HEK293 (cell line): ENCODE data around the gene C1QTNF2.
A peak's percentile ranks its signal among the peaks of the same experiment; 100 is the strongest.

Source experiments
- CTCF ChIA-PET: fragments of 350-600 bp; formaldehyde crosslinking; extraction: SDS; loops from one replicate; lab custom pipeline; 2021; ENCODE audit warnings: antibody characterized with exemption; lab: Yijun Ruan, JAX
- POLR2A ChIA-PET: fragments of 300-600 bp; formaldehyde crosslinking; extraction: SDS; loops from one replicate; lab custom pipeline; 2020; ENCODE audit warnings: antibody characterized with exemption, inconsistent platforms; lab: Yijun Ruan, JAX
- H3K27ac ChIP-seq: fragments of 200-500 bp; sonication (Bioruptor generic); 2 replicates; pipeline ENCODE4 v1.5.1; 2014; ENCODE audit warnings: low read depth, low read length, control low read depth, inconsistent platforms; ENCODE audit errors: extremely low read depth
- H3K36me3 ChIP-seq, 2 experiments: fragments of 200-500 bp in 1 of 2; sonication (Bioruptor generic) in 1 of 2; 1 replicate in 1 of 2; 2 replicates in 1 of 2; pipeline ENCODE4 v1.5.1; 2014 to 2017; ENCODE audit warnings: inconsistent platforms in 2 of 2, low read length in 2 of 2; ENCODE audit not compliant: control insufficient read depth in 2 of 2, insufficient read depth in 1 of 2
- H3K4me1 ChIP-seq: fragments of 200-500 bp; sonication (Bioruptor generic); 2 replicates; pipeline ENCODE4 v1.5.1; 2014; ENCODE audit warnings: mild to moderate bottlenecking, low read length, inconsistent platforms; ENCODE audit not compliant: control insufficient read depth, insufficient read depth
- H3K4me3 ChIP-seq: 2 replicates; pipeline ENCODE4 v1.5.1; 2011; ENCODE audit warnings: low read depth, mild to moderate bottlenecking, control low read depth, low read length, moderate library complexity
- H3K9me3 ChIP-seq: fragments of 200-500 bp; sonication (Bioruptor generic); 2 replicates; pipeline ENCODE4 v1.5.1; 2014; ENCODE audit warnings: low read depth, low read length, inconsistent platforms; ENCODE audit not compliant: control insufficient read depth, insufficient read depth
- BCL11A ChIP-seq: fragments of 450-650 bp; formaldehyde crosslinking; IDR thresholded peaks from 2 replicates; pipeline ENCODE4 v1.5.1; 2016; ENCODE audit warnings: low read depth, missing biosample characterization, missing genetic modification characterization
- IKZF3 ChIP-seq: fragments of 450-650 bp; IDR thresholded peaks from 2 replicates; pipeline ENCODE4 v1.5.0; 2018; ENCODE audit warnings: missing biosample characterization, mild to moderate bottlenecking, missing genetic modification characterization, moderate library complexity
- PATZ1 ChIP-seq: fragments of 450-650 bp; formaldehyde crosslinking; IDR thresholded peaks from 2 replicates; pipeline ENCODE4 v1.5.1; 2016; ENCODE audit warnings: missing biosample characterization, missing genetic modification characterization
- SCRT2 ChIP-seq: fragments of 450-650 bp; formaldehyde crosslinking; IDR thresholded peaks from 2 replicates; pipeline ENCODE4 v1.5.1; 2016; ENCODE audit warnings: missing biosample characterization, missing genetic modification characterization
- SP2 ChIP-seq: fragments of 450-650 bp; formaldehyde crosslinking; IDR thresholded peaks from 2 replicates; pipeline ENCODE4 v1.5.1; 2016; ENCODE audit warnings: missing biosample characterization, missing genetic modification characterization
- TCF7L2 ChIP-seq: IDR thresholded peaks from 2 replicates; pipeline ENCODE4 v1.6.1; 2011; ENCODE audit warnings: low read depth, mild to moderate bottlenecking, inconsistent platforms, low read length, moderate library complexity, borderline replicate concordance
- ZBTB1 ChIP-seq: fragments of 450-650 bp; formaldehyde crosslinking; IDR thresholded peaks from 2 replicates; pipeline ENCODE4 v1.5.1; 2016; ENCODE audit warnings: missing biosample characterization, missing genetic modification characterization
- ZBTB20 ChIP-seq: fragments of 450-650 bp; formaldehyde crosslinking; IDR thresholded peaks from 2 replicates; pipeline ENCODE4 v1.5.1; 2016; ENCODE audit warnings: missing biosample characterization, missing genetic modification characterization
- ZBTB44 ChIP-seq: fragments of 450-650 bp; IDR thresholded peaks from 2 replicates; pipeline ENCODE4 v1.5.1; 2018; ENCODE audit warnings: missing biosample characterization, mild to moderate bottlenecking, missing genetic modification characterization
- ZBTB6 ChIP-seq: fragments of 450-650 bp; formaldehyde crosslinking; IDR thresholded peaks from 2 replicates; pipeline ENCODE4 v1.5.1; 2017; ENCODE audit warnings: missing biosample characterization, missing genetic modification characterization
- ZFHX2 ChIP-seq: fragments of 450-650 bp; formaldehyde crosslinking; conservative IDR thresholded peaks from 2 replicates; pipeline ENCODE4 v1.5.1; 2016; ENCODE audit warnings: missing biosample characterization, missing genetic modification characterization
- ZFP37 ChIP-seq: fragments of 450-650 bp; formaldehyde crosslinking; IDR thresholded peaks from 2 replicates; pipeline ENCODE4 v1.5.1; 2016; ENCODE audit warnings: missing biosample characterization, missing genetic modification characterization
- ZNF175 ChIP-seq: fragments of 450-650 bp; formaldehyde crosslinking; IDR thresholded peaks from 2 replicates; pipeline ENCODE4 v1.5.1; 2016; ENCODE audit warnings: missing biosample characterization, missing genetic modification characterization
- ZNF211 ChIP-seq: fragments of 450-650 bp; formaldehyde crosslinking; IDR thresholded peaks from 2 replicates; pipeline ENCODE4 v1.5.1; 2016; ENCODE audit warnings: low read depth, missing biosample characterization, missing genetic modification characterization
- ZNF266 ChIP-seq: fragments of 450-650 bp; formaldehyde crosslinking; IDR thresholded peaks from 2 replicates; pipeline ENCODE4 v1.5.1; 2016; ENCODE audit warnings: missing biosample characterization, missing genetic modification characterization, low read depth
- ZNF335 ChIP-seq: fragments of 450-650 bp; formaldehyde crosslinking; conservative IDR thresholded peaks from 2 replicates; pipeline ENCODE4 v1.5.1; 2016; ENCODE audit warnings: missing biosample characterization, missing genetic modification characterization
- ZNF341 ChIP-seq: fragments of 450-650 bp; formaldehyde crosslinking; IDR thresholded peaks from 2 replicates; pipeline ENCODE4; 2016; ENCODE audit warnings: low read depth, missing biosample characterization, missing genetic modification characterization
- ZNF362 ChIP-seq: fragments of 450-650 bp; formaldehyde crosslinking; IDR thresholded peaks from 2 replicates; pipeline ENCODE4 v1.5.1; 2016; ENCODE audit warnings: missing biosample characterization, missing genetic modification characterization
- ZNF398 ChIP-seq: fragments of 450-650 bp; formaldehyde crosslinking; IDR thresholded peaks from 2 replicates; pipeline ENCODE4 v1.5.1; 2017; ENCODE audit warnings: missing biosample characterization, missing genetic modification characterization
- ZNF449 ChIP-seq: fragments of 450-650 bp; formaldehyde crosslinking; IDR thresholded peaks from 2 replicates; pipeline ENCODE4 v1.5.1; 2017; ENCODE audit warnings: missing biosample characterization, mild to moderate bottlenecking, missing genetic modification characterization, moderate library complexity
- ZNF513 ChIP-seq: fragments of 450-650 bp; IDR thresholded peaks from 2 replicates; pipeline ENCODE4 v1.5.1; 2018; ENCODE audit warnings: missing biosample characterization, missing genetic modification characterization
- ZNF549 ChIP-seq: fragments of 450-650 bp; IDR thresholded peaks from 2 replicates; pipeline ENCODE4 v1.5.1; 2018; ENCODE audit warnings: missing biosample characterization, missing genetic modification characterization, mild to moderate bottlenecking, inconsistent platforms, moderate library complexity
- ZNF560 ChIP-seq: fragments of 450-650 bp; formaldehyde crosslinking; IDR thresholded peaks from 2 replicates; pipeline ENCODE4 v1.5.1; 2017; ENCODE audit warnings: missing biosample characterization, missing genetic modification characterization, borderline replicate concordance
- ZNF664 ChIP-seq: fragments of 450-650 bp; formaldehyde crosslinking; IDR thresholded peaks from 2 replicates; pipeline ENCODE4 v1.5.1; 2016; ENCODE audit warnings: missing biosample characterization, missing genetic modification characterization
- ZNF768 ChIP-seq: fragments of 450-650 bp; formaldehyde crosslinking; IDR thresholded peaks from 2 replicates; pipeline ENCODE4 v1.5.1; 2018; ENCODE audit warnings: missing biosample characterization, mild to moderate bottlenecking, missing genetic modification characterization
- ZXDB ChIP-seq: fragments of 450-650 bp; formaldehyde crosslinking; IDR thresholded peaks from 2 replicates; pipeline ENCODE4 v1.5.1; 2016; ENCODE audit warnings: missing biosample characterization, missing genetic modification characterization

The C1QTNF2 gene

GRCh38 chr5:160369990-160370712 is at the start of gene C1QTNF2:
Gene C1QTNF2 (minus strand): TSS chr5:160370626. CDS start chr5:160355011, 15,615 bp downstream.
- Histone ChIP-seq H3K36me3 (no peaks in the 10 kb centered on the region), H3K4me1 (no peaks in the 10 kb centered on the region), H3K27ac (no peak within 1 kb of the TSS), H3K9me3 (no peaks in the 10 kb centered on the region), H3K4me3 (peak within 1 kb of the TSS; percentile 51)
- ChIA-PET POLR2A (interaction anchor here (0.5 kb wide), 1 partner anchor 265 kb away, joined by 3 read pairs; no protein-coding TSS in a partner anchor), CTCF (interaction anchor here (0.7 to 1.5 kb wide), 7 partner anchors 19 to 361 kb away, joined by 3 to 6 read pairs (median 3); no protein-coding TSS in a partner anchor)
- TF ChIP-seq ZNF398 (tag by site-specific recombination) (peak; percentile 63), ZNF768 (peak; percentile 75; the same call in 1 of the 2 replicates), ZNF449 (tag by site-specific recombination) (0 out of 2 replicates have a peak, but pooled peaks have one; percentile 14), ZNF560 (no peak), TCF7L2 (no peak), ZNF211 (no peak), ZNF175 (no peak), PATZ1 (peak; percentile 66; the same call in 1 of the 2 replicates), ZNF549 (tag by site-specific recombination) (no peak), ZBTB1 (tag by site-specific recombination) (no peak), ZNF664 (tag by site-specific recombination) (peak; percentile 95), IKZF3 (peak; percentile 86), ZFHX2 (tag by site-specific recombination) (peak; percentile 82), ZXDB (peak; percentile 33; the same call in 1 of the 2 replicates), ZBTB20 (tag by site-specific recombination) (no peak), BCL11A (no peak), ZFP37 (0 out of 2 replicates have a peak, but pooled peaks have one; percentile 26), ZNF362 (tag by site-specific recombination) (no peak), ZNF341 (peak; percentile 49), ZNF335 (tag by site-specific recombination) (peak; percentile 68), ZBTB6 (tag by site-specific recombination) (no peak), ZBTB44 (tag by site-specific recombination) (peak; percentile 19; the same call in 1 of the 2 replicates), SP2 (tag by site-specific recombination) (peak; percentile 30; the same call in 1 of the 2 replicates), SCRT2 (tag by site-specific recombination) (no peak), ZNF266 (tag by site-specific recombination) (no peak), ZNF513 (tag by site-specific recombination) (peak; percentile 91)
